NCI-H2107 treated with DMSO at 0.1 percent for 48 hours (cell line): Measurements from ENCODE around the gene TCAP.

Source experiments
- DNase-seq: peaks from one replicate; lab custom pipeline; 2025; ENCODE audit not compliant: unreplicated experiment; lab: John Stamatoyannopoulos, UW

Gene TCAP

GRCh38 chr17:39648616-39649366, 16.4 kb upstream of the TCAP start:
- no peak for DNase-seq

- DNase-seq: no peak
Measured at GRCh38 chr17:39650121-39650579, 15.0 kb upstream of the TCAP start.

- no peak for DNase-seq
Measured at GRCh38 chr17:39651923-39652586, 13.1 kb upstream of the TCAP start.

DNA sequence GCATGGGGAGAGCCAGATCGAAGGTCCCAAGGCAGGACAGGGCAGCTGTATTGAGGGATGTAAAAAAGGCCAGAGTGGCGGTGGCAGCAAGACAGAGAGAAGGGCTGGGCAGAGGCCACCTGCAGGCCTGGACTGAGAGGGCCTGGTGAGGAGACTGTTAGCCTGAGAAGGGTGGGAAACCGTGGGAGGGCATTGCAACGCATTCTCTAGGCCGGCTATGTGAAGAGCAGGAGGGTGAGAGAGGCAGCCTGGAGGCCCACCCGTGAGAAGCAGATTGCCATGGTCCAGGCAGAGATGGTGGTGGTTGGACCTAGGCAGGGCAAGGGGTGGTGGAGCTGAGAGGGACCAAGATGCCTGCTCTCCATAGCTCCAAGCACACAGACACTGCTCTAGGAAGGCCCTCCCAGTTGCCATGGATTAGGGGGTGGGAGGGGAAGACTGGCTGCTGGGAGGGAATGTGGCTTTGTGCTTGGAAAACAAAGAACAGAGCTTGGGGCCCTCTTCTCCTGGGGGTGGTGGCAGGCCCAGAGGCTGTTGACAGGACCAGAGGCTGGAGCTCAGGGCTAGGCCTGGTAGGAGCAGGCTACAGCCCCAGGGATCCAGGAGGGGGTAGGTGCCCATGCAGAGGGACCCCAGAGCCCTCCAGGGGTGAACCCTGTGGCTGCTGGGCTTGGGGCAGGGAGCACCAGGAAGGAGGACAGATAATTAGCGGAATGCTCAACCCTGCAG, 12.4 kb upstream of the TCAP start:
- DNase-seq: no peak

DNA sequence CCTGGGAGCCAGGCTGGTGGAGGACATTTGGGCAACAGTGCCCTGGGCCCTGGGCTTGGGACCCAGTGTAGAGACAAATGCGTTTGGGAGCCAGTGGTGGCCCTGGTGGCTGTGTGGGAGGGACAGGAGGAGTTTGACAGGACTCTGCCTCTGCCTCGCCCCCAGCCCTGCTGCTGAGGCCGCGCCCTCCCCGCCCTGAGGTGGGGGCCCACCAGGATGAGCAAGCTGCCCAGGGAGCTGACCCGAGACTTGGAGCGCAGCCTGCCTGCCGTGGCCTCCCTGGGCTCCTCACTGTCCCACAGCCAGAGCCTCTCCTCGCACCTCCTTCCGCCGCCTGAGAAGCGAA, 11.9 kb upstream of the TCAP start:
- DNase-seq: no peak

GRCh38 chr17:39653662-39654331, 11.4 kb upstream of the TCAP start:
- DNase-seq: no peak

GRCh38 chr17:39655105-39655504, 10.0 kb upstream of the TCAP start:
- DNase-seq: no peak

DNA sequence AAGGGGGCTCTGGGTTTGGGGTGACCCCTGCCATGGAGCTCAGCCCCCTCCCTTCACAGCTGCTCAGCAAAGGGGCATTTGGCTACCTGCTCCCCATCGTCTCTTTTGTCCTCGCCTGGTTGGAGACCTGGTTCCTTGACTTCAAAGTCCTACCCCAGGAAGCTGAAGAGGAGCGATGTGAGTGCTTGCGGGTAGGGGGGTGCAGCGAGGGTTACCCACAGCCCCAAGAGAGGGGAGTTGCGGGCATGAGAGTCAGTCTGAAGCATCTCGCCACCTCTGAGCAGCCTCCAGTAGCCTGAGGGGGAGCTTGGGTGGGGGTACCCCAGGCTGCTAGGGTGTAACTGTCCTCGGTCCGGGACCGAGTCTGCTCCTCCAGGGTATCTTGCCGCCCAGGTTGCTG, 6.8 kb upstream of the TCAP start:
- DNase-seq: no peak

- DNase-seq: no peak
Measured at GRCh38 chr17:39658760-39659159, 6.4 kb upstream of the TCAP start.

DNA sequence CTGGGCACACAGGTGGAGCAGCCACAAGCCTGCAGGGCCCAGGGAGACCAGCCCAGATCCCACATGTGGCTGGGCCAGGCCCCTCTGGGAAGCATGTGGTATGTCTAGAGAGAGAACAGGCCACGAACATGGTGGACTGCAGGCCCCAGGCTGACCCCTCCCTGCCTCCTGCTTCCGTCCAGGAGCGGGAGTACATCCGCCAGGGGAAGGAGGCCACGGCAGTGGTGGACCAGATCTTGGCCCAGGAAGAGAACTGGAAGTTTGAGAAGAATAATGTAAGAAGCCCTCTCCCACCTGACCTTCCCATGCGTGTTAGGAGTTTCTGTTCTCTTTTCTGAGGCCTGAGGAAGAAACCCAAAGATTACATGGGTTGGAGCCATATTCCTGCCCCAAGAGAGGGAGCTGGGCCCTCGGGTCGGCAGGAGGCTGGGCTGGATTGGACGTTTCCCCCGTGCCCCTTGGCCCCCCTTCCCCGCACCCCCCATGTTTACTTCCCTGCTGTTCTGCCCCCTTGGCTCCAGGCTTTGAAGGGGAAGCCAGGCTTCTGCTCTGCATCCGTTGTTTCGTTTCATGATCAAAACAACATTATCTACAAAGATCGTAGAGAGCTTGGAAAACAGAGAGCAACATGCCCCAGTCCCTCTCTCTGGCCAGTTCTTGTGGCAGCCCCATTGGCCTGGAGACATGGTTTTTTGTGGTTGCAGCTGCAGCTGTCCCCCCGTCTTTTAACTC, 5.7 kb upstream of the TCAP start:
- DNase-seq: no peak

GRCh38 chr17:39660011-39660360, 5.2 kb upstream of the TCAP start:
- no peak for DNase-seq

GRCh38 chr17:39660397-39661385, 4.5 kb upstream of the TCAP start:
- DNase-seq: no peak

GRCh38 chr17:39661744-39662541, 3.2 kb upstream of the TCAP start:
- no peak for DNase-seq

GRCh38 chr17:39662551-39663339, 2.4 kb upstream of the TCAP start:
- no peak for DNase-seq

- DNase-seq: no peak
Measured at GRCh38 chr17:39663340-39663687, 1.8 kb upstream of the TCAP start.

DNA sequence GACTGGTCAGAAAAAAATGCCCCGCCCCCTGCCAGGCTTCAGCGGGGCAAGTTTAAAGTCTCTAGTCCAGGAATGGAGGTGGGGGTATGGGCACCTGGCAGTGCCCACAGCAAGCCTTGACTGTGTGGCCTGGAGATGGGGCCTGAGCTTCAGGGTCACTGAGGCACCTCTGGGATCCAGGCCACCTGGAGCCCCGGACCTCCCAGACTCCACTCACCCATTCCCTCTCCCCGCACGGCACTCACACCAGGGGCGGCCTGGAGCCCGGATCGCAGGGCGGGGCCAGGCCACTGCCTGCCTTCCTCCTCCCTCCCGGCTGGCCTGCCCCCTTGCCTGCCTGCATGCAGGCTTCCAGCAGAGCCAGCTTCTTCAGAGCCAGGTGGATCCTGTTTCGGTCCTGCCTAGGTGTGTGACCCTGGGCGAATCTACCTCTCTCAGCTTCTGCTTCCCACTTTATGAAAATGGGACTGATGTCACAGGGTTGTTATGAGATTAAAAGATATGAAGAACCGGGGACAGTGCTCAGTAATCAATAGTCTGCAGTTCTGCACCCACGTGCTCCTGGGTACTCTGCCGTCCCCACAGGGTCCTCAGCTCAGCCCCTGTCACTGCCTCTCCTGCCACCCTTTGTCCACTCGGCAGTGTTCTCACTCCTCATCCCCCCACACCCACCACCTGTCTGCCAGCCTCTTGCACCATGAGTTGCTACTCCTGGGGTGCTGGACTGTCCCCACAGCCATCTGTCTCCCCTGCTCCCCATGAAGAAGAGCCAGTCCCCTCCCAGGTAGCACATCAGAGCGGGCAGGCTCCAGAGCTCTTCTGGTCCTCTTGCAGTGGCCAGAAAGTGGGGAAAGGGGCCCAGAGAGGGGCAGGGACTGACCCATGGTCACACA, 1.2 kb upstream of the TCAP start:
- DNase-seq: no peak

GRCh38 chr17:39665642-39666224, 584 bp downstream of the TCAP start:
- DNase-seq: no peak
